Effector CD4-positive, alpha-beta T cell (primary cell): ENCODE measurements around the gene COL4A4.
"Not testable (repeated sequence)": the region's sequence is repeated elsewhere in the genome, so short reads cannot be mapped to it uniquely, and the experiment has no call there.

Source experiments
- DNase-seq: peaks from one replicate; pipeline ENCODE4 v3.0.0-alpha.2; 2020

COL4A4 gene

GRCh38 chr2:227106845-227107759 lies 56.9 kb downstream of the COL4A4 start:
- DNase-seq = peak; percentile 5

DNA sequence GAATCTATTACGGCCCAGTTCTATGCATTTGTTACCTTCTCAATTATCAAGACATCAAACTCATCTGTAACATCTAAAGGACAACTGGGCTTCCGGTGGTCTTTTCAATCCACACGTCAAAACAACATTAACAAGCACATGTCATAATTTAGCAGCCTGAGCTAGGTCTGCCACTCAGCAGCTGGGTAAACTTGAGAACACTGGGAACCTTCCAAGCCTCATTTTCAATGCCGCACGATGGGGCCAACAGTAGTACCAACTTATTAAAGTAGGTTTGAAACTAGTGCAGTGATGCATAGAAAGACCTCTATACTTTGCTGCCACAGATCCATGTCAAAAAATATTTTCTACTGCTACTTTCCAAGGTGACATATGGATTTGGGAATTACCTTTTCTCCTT lies 60.4 kb downstream of the COL4A4 start:
- DNase-seq = no peak

- no peak for DNase-seq
Measured at GRCh38 chr2:227099340-227099739, 64.7 kb downstream of the COL4A4 start.

- no peak for DNase-seq
Measured at GRCh38 chr2:227098162-227098515, 65.9 kb downstream of the COL4A4 start.

DNA sequence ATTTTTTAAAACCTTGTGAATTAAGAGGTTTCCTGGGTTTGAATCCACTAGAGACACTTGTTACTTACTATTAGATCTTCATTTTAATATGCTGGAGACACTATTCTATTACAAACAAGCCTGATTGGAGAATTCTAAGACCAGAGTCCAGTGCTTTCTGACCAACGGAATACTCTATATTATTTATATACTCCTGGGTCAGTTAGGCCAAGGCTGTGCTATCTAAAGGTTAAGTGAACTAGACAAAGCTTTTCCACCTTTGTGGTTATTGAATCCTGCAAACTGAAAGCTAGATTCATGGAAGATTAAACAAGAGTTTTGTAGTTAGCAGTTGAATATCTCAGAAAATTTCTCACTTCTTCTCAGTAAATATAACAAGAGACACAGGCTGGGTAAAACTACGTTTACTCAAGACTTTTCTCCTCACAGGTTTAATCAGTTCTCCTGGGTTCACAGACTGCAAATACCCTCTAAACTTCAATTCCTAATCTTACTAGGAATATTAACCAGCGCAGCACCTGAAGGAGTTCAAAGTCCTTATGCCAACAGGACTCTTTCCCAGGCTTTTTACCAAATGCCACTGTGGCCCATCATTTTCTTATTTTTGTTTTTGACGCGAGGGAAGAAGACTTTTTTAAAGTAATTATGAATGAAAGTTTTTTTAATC lies 66.4 kb downstream of the COL4A4 start:
- no peak for DNase-seq

DNA sequence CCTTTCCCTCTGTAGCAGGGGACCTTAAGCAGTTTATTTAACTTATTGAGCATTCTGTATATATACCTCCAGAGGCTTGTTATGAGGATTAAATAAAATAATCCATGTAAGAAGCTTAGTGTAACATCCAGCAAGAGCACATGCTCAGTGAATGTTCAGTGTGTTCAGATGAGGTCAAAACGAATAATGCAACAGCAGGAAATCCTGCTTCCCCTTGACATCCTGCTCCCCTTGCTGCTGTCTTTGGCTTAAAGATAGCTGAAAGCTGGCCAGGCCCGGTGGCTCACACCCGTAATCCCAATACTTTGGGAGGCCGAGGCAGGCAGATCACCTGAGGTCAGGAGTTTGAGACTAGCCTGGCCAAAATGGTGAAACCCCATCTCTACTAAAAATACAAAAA lies 68.7 kb downstream of the COL4A4 start:
- no peak for DNase-seq

- no peak for DNase-seq
Measured at GRCh38 chr2:227082286-227082685, 81.7 kb downstream of the COL4A4 start.

GRCh38 chr2:227079726-227080125 lies 84.3 kb downstream of the COL4A4 start:
- no peak for DNase-seq

- not testable (repeated sequence) for DNase-seq
Measured at GRCh38 chr2:227065065-227065464, 98.9 kb downstream of the COL4A4 start.

GRCh38 chr2:227058888-227059399 lies 105.1 kb downstream of the COL4A4 start:
- no peak for DNase-seq

DNA sequence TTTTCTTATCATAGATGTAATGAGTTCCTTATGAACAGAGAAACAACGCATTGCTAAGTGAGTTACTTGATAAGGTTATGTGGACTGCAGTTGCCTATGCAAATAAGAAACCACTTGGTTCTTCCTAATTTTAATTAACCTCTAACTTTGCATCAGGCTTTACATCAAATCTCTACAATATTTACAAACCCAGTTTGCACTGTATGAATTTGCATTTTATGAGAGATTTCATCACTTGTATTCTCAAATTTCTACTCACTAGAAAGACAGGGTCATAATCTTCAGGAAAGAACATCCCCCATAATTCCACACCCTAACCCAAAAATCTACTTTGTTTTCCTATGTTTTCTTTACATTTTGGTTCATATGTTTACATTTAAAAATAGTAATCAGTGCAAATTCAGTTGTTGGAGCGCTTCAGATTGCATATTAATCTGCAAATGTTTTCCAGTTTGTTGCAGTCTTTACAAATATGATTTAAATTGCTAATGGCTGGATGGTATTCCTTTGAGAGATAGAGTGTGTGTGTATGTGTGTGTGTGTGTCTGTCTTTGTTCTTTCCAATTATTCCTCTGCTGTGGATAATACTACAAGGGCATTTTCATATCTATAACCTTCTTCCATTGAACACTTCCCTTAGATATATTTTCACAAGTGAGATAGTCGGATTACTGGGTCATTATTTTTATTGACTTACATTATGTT lies 106.1 kb downstream of the COL4A4 start:
- no peak for DNase-seq

DNA sequence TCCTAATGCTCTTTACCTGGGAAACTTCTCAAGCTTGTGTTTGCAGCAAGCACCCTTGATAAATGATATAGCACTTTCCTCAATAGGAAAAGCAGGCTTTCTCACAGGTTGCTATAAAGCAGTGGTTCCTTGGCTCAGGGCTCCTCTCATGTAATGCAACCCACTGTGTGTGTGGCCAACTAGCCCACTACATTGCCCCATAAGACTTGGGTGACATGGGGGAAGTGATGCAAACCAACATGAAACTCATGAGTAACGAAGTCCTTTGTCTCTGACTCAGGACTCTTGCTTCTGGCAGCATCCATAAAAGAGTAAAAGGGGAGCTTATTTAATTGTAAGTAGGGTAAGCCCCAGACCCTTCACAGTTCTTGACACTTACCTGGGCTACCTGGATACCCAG lies 106.9 kb downstream of the COL4A4 start:
- no peak for DNase-seq

DNA sequence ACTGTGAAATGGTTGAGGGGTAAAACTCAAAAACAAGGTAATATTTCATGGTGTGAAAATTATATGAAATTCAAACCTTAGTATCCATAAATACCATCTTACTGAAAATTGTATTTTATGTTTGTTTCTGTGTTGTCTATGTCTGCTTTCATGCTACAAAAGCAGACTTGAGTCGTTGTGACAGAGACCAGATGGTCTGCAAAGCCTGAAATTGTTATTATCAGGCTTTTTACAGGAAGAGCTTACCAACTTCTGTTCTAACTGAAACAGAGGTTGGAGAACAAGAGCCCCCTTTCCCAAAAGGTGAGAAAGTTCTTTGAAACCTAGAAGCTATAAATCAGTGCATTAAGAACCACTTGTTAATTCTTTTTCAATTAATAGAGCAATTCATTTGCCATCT lies 110.0 kb downstream of the COL4A4 start:
- no peak for DNase-seq

DNA sequence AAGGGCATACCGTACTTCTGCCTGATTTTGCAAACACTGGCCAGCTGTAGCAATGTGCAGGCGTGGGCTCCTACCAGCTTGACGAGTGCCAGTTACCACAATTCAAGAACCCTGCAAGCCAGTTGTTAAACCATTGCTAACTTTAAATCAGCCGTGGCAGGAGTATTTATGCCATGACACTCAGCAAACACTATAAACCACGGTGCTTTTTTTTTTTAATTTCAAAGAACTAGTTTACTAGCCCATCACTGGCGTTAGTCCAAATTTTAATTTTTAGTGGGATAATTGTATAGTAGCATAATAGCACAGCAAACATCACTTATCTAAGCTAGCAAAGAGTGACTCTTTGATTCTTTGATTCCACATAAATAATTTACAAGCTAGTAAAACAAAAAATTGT lies 111.1 kb downstream of the COL4A4 start:
- no peak for DNase-seq

GRCh38 chr2:227043981-227044380 lies 120.0 kb downstream of the COL4A4 start:
- DNase-seq = no peak

DNA sequence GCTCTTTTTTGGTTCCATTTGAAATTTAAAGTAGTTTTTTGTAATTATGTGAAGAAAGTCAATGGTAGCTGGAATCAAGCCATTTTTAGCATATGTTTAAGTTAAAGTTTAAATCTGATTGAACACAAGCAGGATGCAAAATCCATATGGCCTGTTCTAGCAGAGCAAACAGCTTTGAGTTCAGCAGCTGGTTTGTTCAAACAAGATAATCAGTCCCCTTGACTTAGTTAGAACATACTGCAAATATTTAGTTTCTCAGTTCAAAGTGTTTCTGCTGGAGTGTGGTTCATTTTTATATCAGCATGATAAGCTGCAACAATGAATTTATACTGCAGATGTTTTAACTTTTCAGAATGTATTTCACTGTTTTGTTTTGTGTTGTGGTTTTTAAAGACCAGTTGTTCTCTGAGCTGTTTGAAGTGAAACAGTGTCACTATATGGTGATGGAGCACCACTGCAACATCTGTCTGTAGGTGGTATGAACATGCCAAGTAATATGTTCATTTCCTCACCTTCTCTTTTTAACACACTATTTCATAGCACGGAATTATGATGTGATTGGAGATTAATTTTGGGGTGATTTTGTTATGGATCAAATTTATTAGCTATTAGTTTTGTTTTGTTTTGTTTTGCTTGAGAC lies 125.3 kb downstream of the COL4A4 start:
- no peak for DNase-seq

GRCh38 chr2:227036527-227036926 lies 127.5 kb downstream of the COL4A4 start:
- no peak for DNase-seq

GRCh38 chr2:227035711-227036367 lies 128.2 kb downstream of the COL4A4 start:
- no peak for DNase-seq

DNA sequence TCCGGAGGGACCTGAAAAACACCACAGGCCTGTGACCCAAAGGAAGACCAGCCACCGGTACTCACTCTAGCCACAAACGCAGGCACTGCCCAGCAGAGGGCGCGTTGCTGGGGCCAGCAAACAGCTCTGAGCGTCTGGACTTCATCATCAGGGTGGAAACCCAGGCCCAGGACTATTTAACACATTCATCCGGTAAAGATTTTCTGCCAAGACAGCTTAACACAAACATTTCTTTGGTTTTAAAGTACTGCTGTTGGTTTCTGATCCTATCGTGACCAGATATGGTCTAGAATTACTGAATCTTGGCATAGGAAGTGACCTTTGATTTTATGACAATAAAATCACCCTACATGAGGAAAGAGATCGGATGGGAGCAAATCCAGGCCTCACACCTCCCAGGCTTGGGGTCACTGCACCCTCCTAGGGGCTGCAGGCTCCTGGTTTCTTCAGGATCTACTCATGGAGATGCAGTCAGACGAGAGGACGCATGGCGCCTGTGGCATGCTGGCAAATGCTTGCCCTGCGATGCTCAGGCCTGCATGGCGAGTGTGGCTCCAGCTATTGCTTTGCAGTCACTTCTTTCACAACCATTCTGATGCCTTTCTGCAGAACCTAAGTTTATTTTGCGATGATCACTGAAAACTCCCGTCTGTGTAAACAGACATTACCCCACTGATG lies 130.4 kb downstream of the COL4A4 start:
- DNase-seq = no peak

- DNase-seq = no peak
Measured at GRCh38 chr2:227031379-227031778, 132.6 kb downstream of the COL4A4 start.

- no peak for DNase-seq
Measured at GRCh38 chr2:227030789-227031188, 133.2 kb downstream of the COL4A4 start.
